GM18873 (cell line): ENCODE results near the gene CFAP119.

Experiments
- ATAC-seq: cut with Tn5 transposase; IDR thresholded peaks from one replicate; pipeline ENCODE4 v1.9.1; 2021; ENCODE audit warnings: mild to moderate bottlenecking, moderate library complexity, moderate number of reproducible peaks; ENCODE audit not compliant: unreplicated experiment, low FRiP score

The CFAP119 gene

DNA sequence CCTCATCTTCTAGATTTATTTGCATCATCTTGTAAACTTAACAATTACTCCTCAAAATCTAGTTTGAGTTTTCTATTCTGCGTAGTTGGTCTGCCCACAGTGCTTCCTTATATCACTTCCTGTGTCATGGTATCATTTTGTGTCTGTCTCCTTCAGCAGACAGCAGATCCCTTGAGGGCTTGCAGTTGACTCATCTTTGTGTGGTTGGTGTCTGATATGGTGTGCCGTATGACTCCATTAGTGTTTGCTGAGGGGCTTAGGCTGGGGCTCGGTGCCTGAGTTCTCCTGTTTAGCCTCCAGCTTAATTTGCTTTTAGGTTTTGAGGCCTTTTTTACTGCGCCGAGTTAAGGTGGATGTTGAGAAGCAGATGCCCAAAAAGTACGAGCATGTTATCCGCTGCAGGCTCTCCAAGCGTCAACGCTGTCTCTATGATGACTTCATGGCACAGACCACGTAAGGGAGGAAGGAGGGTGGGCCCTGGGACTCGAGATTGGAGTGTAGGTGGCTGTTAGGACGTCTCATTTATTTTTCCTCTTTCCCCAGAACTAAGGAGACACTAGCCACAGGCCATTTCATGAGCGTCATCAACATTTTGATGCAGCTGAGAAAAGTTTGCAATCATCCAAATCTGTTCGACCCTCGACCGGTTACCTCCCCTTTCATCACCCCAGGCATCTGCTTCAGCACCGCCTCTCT, 46.0 kb downstream of the CFAP119 start:
- no peak for ATAC-seq

GRCh38 chr16:30711712-30712111, 50.1 kb downstream of the CFAP119 start:
- ATAC-seq = no peak

DNA sequence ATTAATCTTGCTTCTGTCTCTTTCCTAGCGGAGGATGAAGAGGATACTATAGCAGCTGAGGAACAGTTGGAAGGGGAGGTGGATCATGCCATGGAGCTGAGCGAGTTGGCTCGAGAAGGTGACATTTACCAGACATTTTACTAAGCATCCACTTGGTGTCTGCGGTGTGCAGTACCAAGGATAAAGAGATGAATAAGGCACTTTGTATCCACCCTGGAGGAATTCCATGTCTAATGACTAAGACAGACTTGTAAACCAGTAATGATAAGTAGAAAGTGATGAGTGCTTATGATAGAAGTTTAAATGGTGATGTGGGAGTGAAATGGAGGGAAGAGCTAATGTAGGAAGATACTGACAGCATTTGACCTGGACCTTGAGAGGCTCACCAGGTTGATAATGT, 50.9 kb downstream of the CFAP119 start:
- no peak for ATAC-seq
